Esophagus squamous epithelium (tissue), 4 donors: ENCODE results near the gene MARCHF11.

Experiments used
- POLR2A ChIP-seq, 4 donors: fragments of 450-650 bp; IDR thresholded peaks; one replicate each; pipeline ENCODE4 v1.6.1; 2017; ENCODE audit warnings: antibody characterized with exemption in 4 of 4, mild to moderate bottlenecking in 4 of 4, moderate library complexity in 3 of 4
- TF ChIP-seq, protein P1 (sequence below), 6 experiments: fragments of 450-650 bp in 4 of 6; fragments of 200-600 bp in 2 of 6; sonication (generic) in 2 of 6; IDR thresholded peaks; one replicate each; pipeline ENCODE4 v1.5.1; 2016 to 2019; ENCODE audit warnings: antibody characterized with exemption in 6 of 6, mild to moderate bottlenecking in 4 of 6, moderate library complexity in 4 of 6

DNA sequence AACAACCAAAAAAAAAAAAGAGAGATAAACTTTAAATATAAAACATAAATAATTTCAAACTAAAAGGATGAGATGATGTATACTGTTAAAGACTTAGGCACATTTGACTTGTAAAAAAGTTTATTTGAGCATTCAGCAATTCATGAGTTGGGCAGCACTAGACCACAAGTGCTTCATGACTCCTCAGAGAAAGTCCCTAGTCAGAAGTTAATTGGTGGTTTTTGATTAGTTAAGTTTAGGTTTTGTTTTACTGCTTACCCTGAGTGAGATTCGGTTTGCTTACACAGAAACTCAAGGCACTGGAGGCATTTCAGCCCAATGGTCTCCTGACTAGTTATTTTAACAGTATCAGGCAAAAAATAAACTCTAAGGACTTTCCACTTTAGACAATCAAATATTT lies 129.2 kb downstream of the MARCHF11 start:
- no peak for TF ChIP-seq POLR2A (IDR thresholded peaks at IDR 0.05)
- TF ChIP-seq, protein P1, sequence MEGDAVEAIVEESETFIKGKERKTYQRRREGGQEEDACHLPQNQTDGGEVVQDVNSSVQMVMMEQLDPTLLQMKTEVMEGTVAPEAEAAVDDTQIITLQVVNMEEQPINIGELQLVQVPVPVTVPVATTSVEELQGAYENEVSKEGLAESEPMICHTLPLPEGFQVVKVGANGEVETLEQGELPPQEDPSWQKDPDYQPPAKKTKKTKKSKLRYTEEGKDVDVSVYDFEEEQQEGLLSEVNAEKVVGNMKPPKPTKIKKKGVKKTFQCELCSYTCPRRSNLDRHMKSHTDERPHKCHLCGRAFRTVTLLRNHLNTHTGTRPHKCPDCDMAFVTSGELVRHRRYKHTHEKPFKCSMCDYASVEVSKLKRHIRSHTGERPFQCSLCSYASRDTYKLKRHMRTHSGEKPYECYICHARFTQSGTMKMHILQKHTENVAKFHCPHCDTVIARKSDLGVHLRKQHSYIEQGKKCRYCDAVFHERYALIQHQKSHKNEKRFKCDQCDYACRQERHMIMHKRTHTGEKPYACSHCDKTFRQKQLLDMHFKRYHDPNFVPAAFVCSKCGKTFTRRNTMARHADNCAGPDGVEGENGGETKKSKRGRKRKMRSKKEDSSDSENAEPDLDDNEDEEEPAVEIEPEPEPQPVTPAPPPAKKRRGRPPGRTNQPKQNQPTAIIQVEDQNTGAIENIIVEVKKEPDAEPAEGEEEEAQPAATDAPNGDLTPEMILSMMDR (IDR thresholded peaks at IDR 0.05): no peak
